GM10847 (cell line): ENCODE results near the gene C16orf92.

Experiments
- POLR2A ChIP-seq: IDR thresholded peaks from 2 replicates; pipeline ENCODE4 v1.6.1; 2011; ENCODE audit not compliant: insufficient read length; ENCODE audit errors: extremely low read depth

C16orf92 gene

GRCh38 chr16:30054451-30054850, 31.5 kb downstream of the C16orf92 start:
- no peak for TF ChIP-seq POLR2A

GRCh38 chr16:30054959-30055553, 32.1 kb downstream of the C16orf92 start:
- no peak for TF ChIP-seq POLR2A

GRCh38 chr16:30060346-30060745, 37.3 kb downstream of the C16orf92 start:
- TF ChIP-seq POLR2A = no peak

GRCh38 chr16:30060836-30061554, 38.0 kb downstream of the C16orf92 start:
- no peak for TF ChIP-seq POLR2A

GRCh38 chr16:30063278-30063892, 40.4 kb downstream of the C16orf92 start:
- TF ChIP-seq POLR2A = no peak

GRCh38 chr16:30063893-30064728, 41.1 kb downstream of the C16orf92 start:
- TF ChIP-seq POLR2A = peak; percentile 70

GRCh38 chr16:30064729-30065101, 41.7 kb downstream of the C16orf92 start:
- no peak for TF ChIP-seq POLR2A

- TF ChIP-seq POLR2A = peak; percentile 86
Measured at GRCh38 chr16:30065102-30065942, 42.3 kb downstream of the C16orf92 start, which contains the start of gene ALDOA. TSS of gene ALDOA (plus strand) at chr16:30065760. CDS start at chr16:30066898, 1,138 bp downstream.

GRCh38 chr16:30065943-30066760, 43.2 kb downstream of the C16orf92 start:
- TF ChIP-seq POLR2A = no peak

GRCh38 chr16:30066761-30067583, 44.0 kb downstream of the C16orf92 start:
- TF ChIP-seq POLR2A = no peak

- TF ChIP-seq POLR2A = no peak
Measured at GRCh38 chr16:30067584-30067916, 44.6 kb downstream of the C16orf92 start.

- no peak for TF ChIP-seq POLR2A
Measured at GRCh38 chr16:30068333-30068732, 45.3 kb downstream of the C16orf92 start.
